Ramos (cell line): ENCODE results near the gene S100A12.
"Not testable (repeated sequence)": the region's sequence is repeated elsewhere in the genome, so short reads cannot be mapped to it uniquely, and the experiment has no call there.

Source experiments
- in situ Hi-C: fragments of 300-500 bp; cut with MboI; formaldehyde crosslinking; loops from one replicate; pipeline ENCODE4 v1.14.3; 2022; ENCODE audit warnings: low sequenced_read_pairs; ENCODE audit not compliant: unreplicated experiment

S100A12 gene

GRCh38 chr1:153355445-153356071 lies 19.9 kb downstream of the S100A12 start:
- in situ Hi-C loops = loop anchor here (10.0 kb wide), 1 partner anchor 129 kb away; no protein-coding TSS in a partner anchor

GRCh38 chr1:153354515-153355193 lies 20.8 kb downstream of the S100A12 start:
- in situ Hi-C loops = loop anchor here (10.0 kb wide), 1 partner anchor 130 kb away; no protein-coding TSS in a partner anchor

GRCh38 chr1:153353226-153353947 lies 22.0 kb downstream of the S100A12 start:
- in situ Hi-C loops = loop anchor here (10.0 kb wide), 1 partner anchor 131 kb away; no protein-coding TSS in a partner anchor

GRCh38 chr1:153352523-153352922 lies 22.9 kb downstream of the S100A12 start:
- in situ Hi-C loops = loop anchor here (10.0 kb wide), 1 partner anchor 132 kb away; no protein-coding TSS in a partner anchor

- in situ Hi-C loops = loop anchor here (10.0 kb wide), 1 partner anchor 134 kb away; no protein-coding TSS in a partner anchor
Observed at GRCh38 chr1:153350321-153350957, 25.0 kb downstream of the S100A12 start.

- in situ Hi-C loops = loop anchor here (10.0 kb wide), 1 partner anchor 135 kb away; no protein-coding TSS in a partner anchor
Observed at GRCh38 chr1:153349363-153350320, 25.8 kb downstream of the S100A12 start.

- in situ Hi-C loops = no loop called here
Observed at GRCh38 chr1:153348511-153349362, 26.7 kb downstream of the S100A12 start, which contains the start of gene PGLYRP4. TSS of gene PGLYRP4 (minus strand) at chr1:153348841. CDS start at chr1:153347932, 909 bp downstream.

- in situ Hi-C loops = no loop called here
Observed at GRCh38 chr1:153347856-153348255, 27.6 kb downstream of the S100A12 start.

GRCh38 chr1:153347049-153347448 lies 28.4 kb downstream of the S100A12 start:
- in situ Hi-C loops = not testable (repeated sequence)

GRCh38 chr1:153346077-153346723 lies 29.2 kb downstream of the S100A12 start:
- in situ Hi-C loops = no loop called here

GRCh38 chr1:153345187-153346076 lies 30.0 kb downstream of the S100A12 start:
- in situ Hi-C loops = no loop called here

GRCh38 chr1:153344718-153345025 lies 30.7 kb downstream of the S100A12 start:
- in situ Hi-C loops = no loop called here

- in situ Hi-C loops = no loop called here
Observed at GRCh38 chr1:153343811-153344717, 31.4 kb downstream of the S100A12 start.

GRCh38 chr1:153343040-153343681 lies 32.3 kb downstream of the S100A12 start:
- in situ Hi-C loops = no loop called here

GRCh38 chr1:153342178-153342577 lies 33.2 kb downstream of the S100A12 start:
- in situ Hi-C loops = no loop called here
